ENCODE data around the gene ACTBL2. TPM values are rescaled to one million over a fixed set of nuclear protein-coding genes. Genes with fewer than 3 reads are reported as not detected.
A peak's percentile ranks its signal among the peaks of the same experiment; 100 is the strongest.

The ACTBL2 gene
- total RNA-seq, 3 donors from 2014 or later, result 1.2 TPM; not detected in 2

DNA sequence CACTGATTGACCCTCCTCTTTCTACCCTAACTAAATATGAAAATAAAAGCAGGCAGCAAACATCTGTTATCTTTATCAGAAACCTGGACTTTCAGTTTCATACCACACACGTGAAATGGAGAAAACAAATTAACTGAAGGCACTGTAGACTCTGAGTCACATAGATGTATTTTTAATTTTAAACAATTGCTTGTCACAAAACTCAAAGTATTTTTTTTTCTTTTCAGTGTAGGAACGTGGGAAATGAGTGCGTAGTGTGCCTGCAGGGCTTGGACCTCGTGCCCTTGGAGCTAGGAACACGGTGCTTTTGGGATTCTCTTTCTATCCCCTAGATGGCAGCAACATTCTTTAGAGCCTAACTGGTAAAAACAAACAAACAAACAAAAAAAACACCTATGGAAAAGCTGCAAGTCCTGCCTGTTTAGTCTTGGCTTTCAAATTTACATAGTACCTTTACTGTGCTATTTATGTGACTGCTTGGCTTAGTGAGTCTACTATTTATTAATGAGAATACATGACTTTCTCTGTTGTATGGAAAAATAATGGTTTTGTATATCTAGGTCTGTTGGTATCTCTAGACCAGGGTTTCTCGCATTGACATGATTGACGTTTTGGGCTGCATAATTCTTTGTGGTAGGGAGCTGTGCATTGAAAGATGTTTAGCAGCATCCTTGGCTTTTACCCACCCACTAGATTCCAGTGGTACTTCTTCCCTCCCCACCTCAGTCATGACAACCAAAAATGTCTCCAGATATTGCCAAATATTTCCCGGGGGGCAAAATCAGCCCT lies 16.8 kb upstream of the ACTBL2 start:
- no peaks in the 10 kb centered on the region for H3K36me3 ChIP-seq
- DNase-seq (ENCODE audit: low spot score in 2 of 2), result no peak
- no peaks in the 10 kb centered on the region for H3K9me3 ChIP-seq
- H3K4me3 ChIP-seq, result peak overlapping the region in 1 of 3 donors; percentile 14
- peaks cover 0 to 6% of the 10 kb centered on the region in 2 donors for H3K4me1 ChIP-seq
- intact Hi-C loops (cut with DNase I; ENCODE audit: low total_unique reads), result no loop called here
- TF ChIP-seq, protein P1, sequence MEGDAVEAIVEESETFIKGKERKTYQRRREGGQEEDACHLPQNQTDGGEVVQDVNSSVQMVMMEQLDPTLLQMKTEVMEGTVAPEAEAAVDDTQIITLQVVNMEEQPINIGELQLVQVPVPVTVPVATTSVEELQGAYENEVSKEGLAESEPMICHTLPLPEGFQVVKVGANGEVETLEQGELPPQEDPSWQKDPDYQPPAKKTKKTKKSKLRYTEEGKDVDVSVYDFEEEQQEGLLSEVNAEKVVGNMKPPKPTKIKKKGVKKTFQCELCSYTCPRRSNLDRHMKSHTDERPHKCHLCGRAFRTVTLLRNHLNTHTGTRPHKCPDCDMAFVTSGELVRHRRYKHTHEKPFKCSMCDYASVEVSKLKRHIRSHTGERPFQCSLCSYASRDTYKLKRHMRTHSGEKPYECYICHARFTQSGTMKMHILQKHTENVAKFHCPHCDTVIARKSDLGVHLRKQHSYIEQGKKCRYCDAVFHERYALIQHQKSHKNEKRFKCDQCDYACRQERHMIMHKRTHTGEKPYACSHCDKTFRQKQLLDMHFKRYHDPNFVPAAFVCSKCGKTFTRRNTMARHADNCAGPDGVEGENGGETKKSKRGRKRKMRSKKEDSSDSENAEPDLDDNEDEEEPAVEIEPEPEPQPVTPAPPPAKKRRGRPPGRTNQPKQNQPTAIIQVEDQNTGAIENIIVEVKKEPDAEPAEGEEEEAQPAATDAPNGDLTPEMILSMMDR (IDR thresholded peaks at IDR 0.05), result peak in 2 of 3 donors; percentile 56 to 58
- no peak for TF ChIP-seq POLR2AphosphoS5 (IDR thresholded peaks at IDR 0.05)
- TF ChIP-seq POLR2A (IDR thresholded peaks at IDR 0.05), result no peak
- H3K27me3 ChIP-seq, result no peaks in the 10 kb centered on the region
- peak overlapping the region in 1 of 2 donors; percentile 36 for H3K27ac ChIP-seq

DNA sequence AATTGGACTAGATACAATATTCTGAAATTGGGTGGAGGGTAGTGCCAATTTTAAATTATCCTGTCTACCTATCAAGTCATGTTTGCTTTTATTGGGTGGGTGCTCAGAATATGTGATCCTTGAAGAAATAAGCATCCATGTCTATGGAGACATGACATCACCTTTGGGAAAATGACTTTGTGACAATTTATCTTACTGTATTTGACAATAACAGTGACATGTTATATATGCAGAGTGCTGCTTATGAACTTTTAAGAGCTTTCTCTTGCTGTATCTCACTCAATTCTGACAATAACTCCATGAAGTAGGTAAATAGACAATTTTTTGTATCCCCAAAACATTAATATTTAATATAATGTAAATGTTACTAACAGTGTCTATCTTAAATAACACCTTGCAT lies 15.1 kb upstream of the ACTBL2 start:
- Histone ChIP-seq H3K27me3 (no peaks in the 10 kb centered on the region), H3K4me3 (no peak overlapping the region), H3K9me3 (no peaks in the 10 kb centered on the region), H3K27ac (no peak overlapping the region), H3K4me1 (peaks cover 0 to 6% of the 10 kb centered on the region in 2 donors), H3K36me3 (no peaks in the 10 kb centered on the region)
- DNase-seq (ENCODE audit: low spot score in 2 of 2), result no peak
- TF ChIP-seq, protein P1 (IDR thresholded peaks at IDR 0.05), result no peak
- no peak for TF ChIP-seq POLR2AphosphoS5 (IDR thresholded peaks at IDR 0.05)
- no peak for TF ChIP-seq POLR2A (IDR thresholded peaks at IDR 0.05)
- intact Hi-C loops (cut with DNase I; ENCODE audit: low total_unique reads), result no loop called here

DNA sequence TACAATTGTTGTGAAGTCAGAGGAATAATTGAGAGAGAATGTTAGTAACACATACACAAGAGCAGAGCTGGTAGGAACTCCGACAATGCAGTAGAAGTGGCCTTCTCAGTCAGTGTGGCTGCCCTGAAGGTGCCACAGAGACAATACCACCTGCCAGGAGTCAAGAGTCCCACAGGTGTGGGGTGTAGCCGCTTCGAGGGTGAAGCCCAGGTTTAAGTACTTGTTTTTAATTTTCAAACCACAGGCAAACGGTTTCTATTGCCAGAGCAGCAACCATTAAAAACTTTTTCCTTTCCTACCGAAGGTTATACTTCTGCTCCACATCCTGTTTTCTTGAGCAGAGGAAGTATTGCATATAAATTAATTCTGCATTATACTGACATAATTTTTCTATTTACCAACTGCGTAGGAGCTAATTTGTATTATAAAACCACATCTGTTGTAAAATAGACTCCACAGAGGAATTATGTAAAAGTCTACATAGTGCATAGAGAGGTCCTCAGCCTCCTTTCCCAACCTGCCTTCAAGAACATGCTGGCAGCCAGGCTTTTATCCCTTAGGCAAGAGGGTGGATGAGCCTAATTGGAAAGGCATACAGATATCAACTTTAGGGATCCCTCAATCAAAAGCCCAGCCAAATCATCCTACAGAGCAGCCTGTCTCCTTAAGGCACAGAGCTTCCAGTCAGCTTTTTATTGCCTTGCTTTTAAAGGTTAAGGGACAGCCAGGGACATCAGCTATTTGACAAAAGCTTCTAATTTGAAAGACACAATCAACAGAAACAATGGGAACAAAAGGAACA lies 12.9 kb upstream of the ACTBL2 start:
- intact Hi-C loops (cut with DNase I; ENCODE audit: low total_unique reads), result no loop called here
- DNase-seq (ENCODE audit: low spot score in 2 of 2), result no peak
- Histone ChIP-seq H3K4me1 (peaks cover 0 to 6% of the 10 kb centered on the region in 2 donors), H3K27ac (peak overlapping the region; percentile 56 to 72), H3K4me3 (no peak overlapping the region), H3K9me3 (no peaks in the 10 kb centered on the region), H3K36me3 (no peaks in the 10 kb centered on the region), H3K27me3 (no peaks in the 10 kb centered on the region)
- TF ChIP-seq, protein P1 (IDR thresholded peaks at IDR 0.05), result no peak
- no peak for TF ChIP-seq POLR2AphosphoS5 (IDR thresholded peaks at IDR 0.05)
- TF ChIP-seq POLR2A (IDR thresholded peaks at IDR 0.05), result no peak

DNA sequence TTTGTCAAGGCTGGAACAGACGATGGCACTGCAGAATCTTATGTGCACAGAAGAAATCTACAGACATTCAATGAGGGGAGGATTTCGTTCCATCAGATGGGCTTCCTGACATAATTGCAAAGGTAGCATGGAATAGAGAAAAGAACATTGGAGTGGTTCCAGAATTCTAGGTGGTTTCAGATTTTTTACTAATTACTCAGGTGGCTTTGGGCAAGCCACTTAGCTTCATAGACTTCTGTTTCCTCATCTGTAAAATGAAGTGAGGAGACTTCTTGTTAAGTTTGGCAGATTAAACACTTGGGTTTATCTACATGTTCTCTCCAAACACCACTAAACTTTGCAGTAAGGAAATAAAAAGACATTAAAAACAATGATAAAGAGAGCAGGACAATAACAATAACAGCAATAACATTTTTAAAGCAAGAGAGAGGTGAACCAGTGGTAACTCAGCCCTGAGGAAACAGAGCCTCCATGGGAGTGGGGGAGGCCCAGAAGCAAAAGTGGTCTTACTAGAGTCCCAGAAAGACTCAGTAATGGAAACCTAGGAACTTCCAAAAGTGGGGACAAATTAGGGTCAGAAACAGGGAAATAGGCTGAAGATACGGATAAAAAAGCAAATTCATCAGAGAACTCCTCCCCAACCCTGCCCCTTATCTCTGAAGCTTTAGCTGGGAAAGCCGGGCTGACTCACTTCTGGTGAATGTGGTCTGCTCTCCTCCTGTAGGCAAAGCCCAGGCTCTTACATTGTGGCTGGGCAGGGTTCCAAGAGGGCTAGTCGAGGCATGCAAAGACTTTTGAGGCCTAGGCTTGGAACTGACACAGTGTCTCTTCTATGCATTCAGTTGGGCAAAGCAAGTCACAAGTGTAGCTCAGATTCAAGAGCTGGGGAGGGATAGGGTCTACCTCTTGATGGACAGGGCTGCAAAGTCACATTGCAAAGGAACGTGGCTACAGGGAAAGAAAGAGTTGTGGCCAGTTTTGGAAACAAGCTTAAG lies 11.8 kb upstream of the ACTBL2 start:
- no peak overlapping the region for H3K4me3 ChIP-seq
- H3K27ac ChIP-seq, result peak overlapping the region; percentile 56 to 72
- DNase-seq (ENCODE audit: low spot score in 2 of 2), result peak in 1 of 2 donors; percentile 87
- no peaks in the 10 kb centered on the region for H3K36me3 ChIP-seq
- TF ChIP-seq, protein P1 (IDR thresholded peaks at IDR 0.05), result no peak
- TF ChIP-seq POLR2AphosphoS5 (IDR thresholded peaks at IDR 0.05), result no peak
- TF ChIP-seq POLR2A (IDR thresholded peaks at IDR 0.05), result no peak
- no peaks in the 10 kb centered on the region for H3K27me3 ChIP-seq
- H3K4me1 ChIP-seq, result peaks cover 0 to 6% of the 10 kb centered on the region in 2 donors
- intact Hi-C loops (cut with DNase I; ENCODE audit: low total_unique reads), result no loop called here
- H3K9me3 ChIP-seq, result no peaks in the 10 kb centered on the region

Data from breast epithelium (tissue), 4 donors.